Suprapubic skin (tissue), 4 donors: ENCODE data around the gene ZNF479. TPM values are rescaled to one million over a fixed set of nuclear protein-coding genes. Genes with fewer than 3 reads are reported as not detected.
"Not testable (repeated sequence)": the region's sequence is repeated elsewhere in the genome, so short reads cannot be mapped to it uniquely, and the experiment has no call there.

ENCODE experiments used
- DNase-seq, 2 donors: peaks; one replicate each; pipeline ENCODE4 v3.0.0-alpha.2; 2019; ENCODE audit warnings: low spot score in 2 of 2
- H3K27ac ChIP-seq: fragments of 200-600 bp; sonication (generic); one replicate; pipeline ENCODE4 v1.5.1; 2019
- H3K27me3 ChIP-seq: fragments of 200-600 bp; sonication (generic); one replicate; pipeline ENCODE4 v1.5.1; 2019
- H3K36me3 ChIP-seq: fragments of 200-600 bp; sonication (generic); one replicate; pipeline ENCODE4 v1.5.1; 2019
- H3K4me1 ChIP-seq: fragments of 200-600 bp; sonication (generic); one replicate; pipeline ENCODE4 v1.5.1; 2019
- H3K4me3 ChIP-seq: fragments of 200-600 bp; sonication (generic); one replicate; pipeline ENCODE4 v1.5.1; 2019; ENCODE audit warnings: mild to moderate bottlenecking
- H3K9me3 ChIP-seq: fragments of 200-600 bp; sonication (generic); one replicate; pipeline ENCODE4 v1.5.1; 2019
- EP300 ChIP-seq: sonication (generic); formaldehyde crosslinking; IDR thresholded peaks from one replicate; pipeline ENCODE4 v1.6.1; 2017; ENCODE audit warnings: antibody characterized with exemption
- POLR2A ChIP-seq, 2 donors: fragments of 450-650 bp; IDR thresholded peaks; one replicate each; pipeline ENCODE4 v1.6.1; 2017; ENCODE audit warnings: antibody characterized with exemption in 2 of 2, mild to moderate bottlenecking in 2 of 2, moderate library complexity in 2 of 2
- POLR2AphosphoS5 ChIP-seq, 3 donors: sonication (generic); formaldehyde crosslinking; IDR thresholded peaks; one replicate each; pipeline ENCODE4 v1.6.1; 2017; ENCODE audit warnings: antibody characterized with exemption in 3 of 3
- WGBS: methylation state at CpG from one replicate; pipeline ENCODE4 v1.1.5; 2018; 5-methylcytosine and 5-hydroxymethylcytosine counted together
- total RNA-seq, 4 donors: library from RNA; depleted of rRNA; stranded (reverse); fragments of >200 nt; gene quantifications; one replicate each; pipeline ENCODE4 v1.1.0, GENCODE V29; 2016
- TF ChIP-seq, protein P1 (sequence below), 2 donors: fragments of 200-600 bp in 1 of 2; fragments of 450-650 bp in 1 of 2; sonication (generic) in 1 of 2; IDR thresholded peaks; one replicate each; pipeline ENCODE4 v1.5.1; 2016 to 2019; ENCODE audit warnings: antibody characterized with exemption in 2 of 2, mild to moderate bottlenecking in 1 of 2, moderate library complexity in 1 of 2

Gene ZNF479
- not detected for total RNA-seq

DNA sequence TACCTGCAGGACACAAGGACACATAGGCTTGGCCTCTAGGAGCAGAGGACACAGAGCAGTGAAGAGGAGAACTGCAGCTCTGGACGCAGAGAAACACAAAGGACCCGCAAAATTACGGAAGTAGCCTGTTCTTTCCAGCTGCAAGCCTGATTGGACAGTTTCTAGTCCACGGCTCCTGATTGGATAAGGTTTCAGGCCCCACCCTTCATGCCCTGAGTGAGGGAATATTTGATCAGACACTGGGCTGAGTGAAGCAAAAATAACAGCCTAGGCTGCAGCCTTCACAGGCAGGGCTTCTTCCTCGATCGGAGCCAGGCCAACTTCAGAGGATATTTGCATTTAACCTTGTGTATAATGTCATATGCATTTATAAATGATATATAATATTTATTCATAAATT lies at the start of gene ZNF479:
TSS of gene ZNF479 (minus strand) at position 101 of the 400 bp plus-strand sequence. CDS start 112 bp downstream, outside the sequence.
- H3K27ac ChIP-seq, H3K36me3 ChIP-seq, DNase-seq, H3K27me3 ChIP-seq, H3K4me3 ChIP-seq, H3K4me1 ChIP-seq: not testable (repeated sequence)
- peaks cover 16% of the 10 kb centered on the region for H3K9me3 ChIP-seq
- 89% methylated on average over 6 of the region's 6 CpGs for WGBS

DNA sequence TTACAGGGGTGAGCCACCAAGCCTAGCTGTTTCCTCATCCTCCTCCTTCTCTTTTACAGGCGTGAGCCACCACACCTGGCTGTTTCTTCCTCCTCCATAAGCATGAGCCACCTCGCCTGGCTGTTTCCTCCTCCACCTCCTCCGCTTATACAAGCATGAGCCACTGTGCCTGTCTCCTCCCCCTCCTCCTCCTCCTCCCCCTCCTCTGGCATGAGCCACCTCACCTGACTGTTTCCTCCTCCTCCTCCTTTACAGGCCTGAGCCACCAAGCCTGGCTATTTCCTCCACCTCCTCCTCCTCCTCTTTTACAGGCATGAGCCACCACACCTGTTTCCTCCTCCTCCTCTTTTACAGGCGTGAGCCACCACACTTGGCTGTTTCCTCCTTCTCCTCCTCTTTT lies 49.8 kb upstream of the ZNF479 start:
- Histone ChIP-seq H3K27ac (no peak overlapping the region), H3K4me3 (no peak overlapping the region), H3K36me3 (no peaks in the 10 kb centered on the region), H3K4me1 (no peaks in the 10 kb centered on the region), H3K9me3 (peaks cover 21% of the 10 kb centered on the region), H3K27me3 (no peaks in the 10 kb centered on the region)
- WGBS = 74% methylated on average over 4 of the region's 4 CpGs
- no peak for DNase-seq
- TF ChIP-seq EP300 = no peak
- TF ChIP-seq POLR2AphosphoS5 (IDR thresholded peaks at IDR 0.05) = no peak
- no peak for TF ChIP-seq POLR2A (IDR thresholded peaks at IDR 0.05)
- TF ChIP-seq, protein P1, sequence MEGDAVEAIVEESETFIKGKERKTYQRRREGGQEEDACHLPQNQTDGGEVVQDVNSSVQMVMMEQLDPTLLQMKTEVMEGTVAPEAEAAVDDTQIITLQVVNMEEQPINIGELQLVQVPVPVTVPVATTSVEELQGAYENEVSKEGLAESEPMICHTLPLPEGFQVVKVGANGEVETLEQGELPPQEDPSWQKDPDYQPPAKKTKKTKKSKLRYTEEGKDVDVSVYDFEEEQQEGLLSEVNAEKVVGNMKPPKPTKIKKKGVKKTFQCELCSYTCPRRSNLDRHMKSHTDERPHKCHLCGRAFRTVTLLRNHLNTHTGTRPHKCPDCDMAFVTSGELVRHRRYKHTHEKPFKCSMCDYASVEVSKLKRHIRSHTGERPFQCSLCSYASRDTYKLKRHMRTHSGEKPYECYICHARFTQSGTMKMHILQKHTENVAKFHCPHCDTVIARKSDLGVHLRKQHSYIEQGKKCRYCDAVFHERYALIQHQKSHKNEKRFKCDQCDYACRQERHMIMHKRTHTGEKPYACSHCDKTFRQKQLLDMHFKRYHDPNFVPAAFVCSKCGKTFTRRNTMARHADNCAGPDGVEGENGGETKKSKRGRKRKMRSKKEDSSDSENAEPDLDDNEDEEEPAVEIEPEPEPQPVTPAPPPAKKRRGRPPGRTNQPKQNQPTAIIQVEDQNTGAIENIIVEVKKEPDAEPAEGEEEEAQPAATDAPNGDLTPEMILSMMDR (IDR thresholded peaks at IDR 0.05) = no peak

DNA sequence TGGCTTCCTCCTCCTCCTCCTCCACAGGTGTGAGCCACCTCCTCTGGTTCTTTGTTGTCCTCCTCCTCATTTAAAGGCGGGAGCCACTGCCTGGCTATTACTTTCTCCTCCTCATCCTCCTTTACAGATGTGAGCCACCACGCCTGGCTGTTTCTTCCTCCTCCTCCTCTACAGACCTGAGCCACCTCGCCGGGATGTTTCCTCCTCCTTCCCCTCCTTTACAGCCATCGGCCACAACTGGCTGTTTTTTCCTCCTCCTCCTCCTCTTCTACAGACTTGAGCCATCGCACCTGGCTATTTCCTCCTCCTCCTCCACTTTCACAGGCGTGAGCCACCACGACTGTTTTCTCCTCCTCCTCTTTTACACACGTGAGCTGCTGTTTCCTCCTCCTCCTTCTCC lies 49.0 kb upstream of the ZNF479 start:
- Histone ChIP-seq H3K9me3 (peaks cover 29% of the 10 kb centered on the region), H3K36me3 (no peaks in the 10 kb centered on the region), H3K27me3 (no peaks in the 10 kb centered on the region), H3K27ac (no peak overlapping the region), H3K4me1 (no peaks in the 10 kb centered on the region), H3K4me3 (no peak overlapping the region)
- 87% methylated on average over 9 of the region's 9 CpGs for WGBS
- DNase-seq = no peak
- TF ChIP-seq POLR2A (IDR thresholded peaks at IDR 0.05) (no peak), POLR2AphosphoS5 (IDR thresholded peaks at IDR 0.05) (no peak), EP300 (no peak)
- TF ChIP-seq, protein P1 (IDR thresholded peaks at IDR 0.05) = no peak

DNA sequence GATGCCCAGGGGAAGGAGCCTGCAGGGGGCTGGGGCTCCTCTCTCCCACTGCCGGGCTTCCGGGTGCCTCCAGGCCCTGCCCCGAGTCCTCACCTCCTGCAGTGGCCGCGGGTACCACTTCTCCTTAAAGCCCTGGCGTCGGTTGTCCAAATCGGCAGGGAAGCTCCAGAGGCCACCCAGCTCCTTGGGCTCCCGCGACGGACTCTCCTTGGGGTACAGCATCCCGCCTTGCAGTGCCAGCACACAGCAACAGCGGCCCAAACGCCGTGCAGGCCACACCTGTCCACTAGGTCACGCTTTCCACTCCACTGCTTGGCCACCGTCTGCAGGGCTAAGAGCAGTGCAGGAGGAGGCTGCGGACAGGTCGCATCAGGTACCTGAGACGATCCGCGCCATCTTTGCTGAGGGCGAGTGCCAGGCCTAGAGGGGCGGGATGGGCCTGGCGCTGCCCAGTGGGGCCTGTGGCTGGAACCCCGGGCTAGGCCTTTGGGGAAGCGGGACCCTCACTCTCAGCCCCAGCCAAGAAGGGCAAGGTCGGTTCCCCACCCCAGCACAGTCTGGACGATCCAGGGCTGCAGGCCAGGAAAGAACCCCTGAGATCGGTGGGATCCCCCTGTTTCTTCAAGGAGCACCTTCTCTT lies 47.7 kb upstream of the ZNF479 start:
- Histone ChIP-seq H3K27me3 (no peaks in the 10 kb centered on the region), H3K4me1 (no peaks in the 10 kb centered on the region), H3K36me3 (no peaks in the 10 kb centered on the region), H3K4me3 (no peak overlapping the region), H3K9me3 (peaks cover 39% of the 10 kb centered on the region), H3K27ac (no peak overlapping the region)
- TF ChIP-seq EP300 (no peak), POLR2AphosphoS5 (IDR thresholded peaks at IDR 0.05) (no peak), POLR2A (IDR thresholded peaks at IDR 0.05) (no peak)
- TF ChIP-seq, protein P1 (IDR thresholded peaks at IDR 0.05) = no peak
- WGBS = 98% methylated on average over 13 of the region's 30 CpGs
- DNase-seq = no peak

- TF ChIP-seq, protein P1 (IDR thresholded peaks at IDR 0.05) = no peak
- TF ChIP-seq POLR2AphosphoS5 (IDR thresholded peaks at IDR 0.05) (no peak), EP300 (no peak), POLR2A (IDR thresholded peaks at IDR 0.05) (no peak)
- Histone ChIP-seq H3K36me3 (no peaks in the 10 kb centered on the region), H3K27me3 (no peaks in the 10 kb centered on the region), H3K9me3 (peaks cover 39% of the 10 kb centered on the region), H3K27ac (no peak overlapping the region), H3K4me3 (no peak overlapping the region), H3K4me1 (no peaks in the 10 kb centered on the region)
- no peak for DNase-seq
- 71% methylated on average over 6 of the region's 6 CpGs for WGBS
Measured at GRCh38 chr7:57178768-57179139, 46.5 kb upstream of the ZNF479 start.
